Thyroid gland (tissue), 4 donors: ENCODE measurements around the gene NAA16.

Experiments used
- POLR2A ChIP-seq, 2 donors: fragments of 450-650 bp; IDR thresholded peaks; one replicate each; pipeline ENCODE4 v1.6.1; 2017; ENCODE audit warnings: antibody characterized with exemption in 2 of 2, mild to moderate bottlenecking in 2 of 2, moderate library complexity in 1 of 2
- TF ChIP-seq, protein P1 (sequence below), 6 experiments: fragments of 200-600 bp in 3 of 6; fragments of 450-650 bp in 3 of 6; sonication (generic) in 3 of 6; IDR thresholded peaks; one replicate each; pipeline ENCODE4 v1.5.1; 2016 to 2019; ENCODE audit warnings: antibody characterized with exemption in 6 of 6, mild to moderate bottlenecking in 2 of 6, inconsistent platforms in 1 of 6, moderate library complexity in 1 of 6

GRCh38 chr13:41267106-41267505 lies 44.0 kb upstream of the NAA16 start:
- TF ChIP-seq, protein P1, sequence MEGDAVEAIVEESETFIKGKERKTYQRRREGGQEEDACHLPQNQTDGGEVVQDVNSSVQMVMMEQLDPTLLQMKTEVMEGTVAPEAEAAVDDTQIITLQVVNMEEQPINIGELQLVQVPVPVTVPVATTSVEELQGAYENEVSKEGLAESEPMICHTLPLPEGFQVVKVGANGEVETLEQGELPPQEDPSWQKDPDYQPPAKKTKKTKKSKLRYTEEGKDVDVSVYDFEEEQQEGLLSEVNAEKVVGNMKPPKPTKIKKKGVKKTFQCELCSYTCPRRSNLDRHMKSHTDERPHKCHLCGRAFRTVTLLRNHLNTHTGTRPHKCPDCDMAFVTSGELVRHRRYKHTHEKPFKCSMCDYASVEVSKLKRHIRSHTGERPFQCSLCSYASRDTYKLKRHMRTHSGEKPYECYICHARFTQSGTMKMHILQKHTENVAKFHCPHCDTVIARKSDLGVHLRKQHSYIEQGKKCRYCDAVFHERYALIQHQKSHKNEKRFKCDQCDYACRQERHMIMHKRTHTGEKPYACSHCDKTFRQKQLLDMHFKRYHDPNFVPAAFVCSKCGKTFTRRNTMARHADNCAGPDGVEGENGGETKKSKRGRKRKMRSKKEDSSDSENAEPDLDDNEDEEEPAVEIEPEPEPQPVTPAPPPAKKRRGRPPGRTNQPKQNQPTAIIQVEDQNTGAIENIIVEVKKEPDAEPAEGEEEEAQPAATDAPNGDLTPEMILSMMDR (IDR thresholded peaks at IDR 0.05): no peak
- TF ChIP-seq POLR2A (IDR thresholded peaks at IDR 0.05): no peak
